Measurements from ENCODE around the gene XRCC5.
"Not testable (repeated sequence)": the region's sequence is repeated elsewhere in the genome, so short reads cannot be mapped to it uniquely, and the experiment has no call there.

XRCC5 gene

DNA sequence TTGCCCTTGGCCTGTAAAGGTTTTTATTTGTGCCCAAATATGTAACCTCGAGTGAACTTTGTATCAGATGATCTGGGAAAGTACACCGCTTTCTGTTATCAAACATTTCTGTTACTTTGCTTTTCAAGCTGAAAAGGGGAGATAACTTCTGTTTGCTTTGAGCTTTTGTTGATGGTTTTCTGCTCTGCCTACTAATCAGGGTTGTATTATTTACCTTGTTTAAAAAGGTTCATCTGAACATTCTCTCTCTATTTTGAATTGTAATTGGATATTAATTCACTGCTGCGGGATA is 79.4 kb downstream of the XRCC5 start:
- in situ Hi-C loops (cut with MboI; ENCODE audit: low sequenced_read_pairs): no loop called here

DNA sequence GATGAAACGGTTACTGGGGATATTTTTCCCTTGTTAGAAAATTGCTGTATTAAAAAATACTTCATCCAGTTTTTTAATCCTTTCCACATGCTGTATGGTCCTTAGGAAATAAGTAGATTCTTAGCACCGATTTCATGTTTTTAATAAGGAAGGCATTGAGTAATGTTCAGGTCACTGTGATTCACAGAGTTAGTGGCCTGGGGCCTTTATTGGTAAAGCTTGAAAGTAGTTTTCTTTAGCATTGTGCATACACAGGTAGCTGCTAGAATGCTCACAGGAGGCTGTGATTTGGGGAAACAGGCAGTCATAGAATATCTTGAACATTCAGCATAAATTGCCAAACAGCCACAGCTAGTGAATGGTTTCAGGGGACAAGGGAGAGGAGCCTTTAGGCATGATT is 79.8 kb downstream of the XRCC5 start:
- in situ Hi-C loops (cut with MboI; ENCODE audit: low sequenced_read_pairs): no loop called here

GRCh38 chr2:216189410-216189809 is 80.3 kb downstream of the XRCC5 start:
- in situ Hi-C loops (cut with MboI; ENCODE audit: low sequenced_read_pairs): no loop called here

- in situ Hi-C loops (cut with MboI; ENCODE audit: low sequenced_read_pairs): no loop called here
Observed at GRCh38 chr2:216192181-216192580, 83.0 kb downstream of the XRCC5 start.

GRCh38 chr2:216192931-216193330 is 83.8 kb downstream of the XRCC5 start:
- in situ Hi-C loops (cut with MboI; ENCODE audit: low sequenced_read_pairs): no loop called here

DNA sequence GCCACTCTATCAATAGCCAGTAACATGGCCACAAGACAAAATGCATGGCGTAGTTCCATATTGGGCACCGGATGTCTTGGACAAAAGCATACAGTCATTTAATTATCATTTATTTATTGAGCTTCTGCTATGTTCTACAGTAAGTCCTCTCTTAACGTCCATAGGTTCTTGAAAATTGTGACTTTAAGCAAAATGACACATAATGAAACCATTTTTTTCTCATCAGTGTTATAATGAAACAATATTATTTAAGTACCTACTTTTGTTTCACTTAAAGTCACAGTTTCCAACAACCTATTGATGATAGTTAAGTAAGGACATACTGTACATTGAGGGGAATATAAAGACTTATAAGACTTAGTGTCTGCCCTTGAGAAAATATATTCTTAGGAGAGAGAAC is 84.9 kb downstream of the XRCC5 start:
- in situ Hi-C loops (cut with MboI; ENCODE audit: low sequenced_read_pairs): no loop called here

- in situ Hi-C loops (cut with MboI; ENCODE audit: low sequenced_read_pairs): no loop called here
Observed at GRCh38 chr2:216194561-216194960, 85.4 kb downstream of the XRCC5 start.

GRCh38 chr2:216195565-216196029 is 86.4 kb downstream of the XRCC5 start:
- in situ Hi-C loops (cut with MboI; ENCODE audit: low sequenced_read_pairs): no loop called here

GRCh38 chr2:216201692-216202306 is 92.7 kb downstream of the XRCC5 start:
- in situ Hi-C loops (cut with MboI; ENCODE audit: low sequenced_read_pairs): no loop called here

DNA sequence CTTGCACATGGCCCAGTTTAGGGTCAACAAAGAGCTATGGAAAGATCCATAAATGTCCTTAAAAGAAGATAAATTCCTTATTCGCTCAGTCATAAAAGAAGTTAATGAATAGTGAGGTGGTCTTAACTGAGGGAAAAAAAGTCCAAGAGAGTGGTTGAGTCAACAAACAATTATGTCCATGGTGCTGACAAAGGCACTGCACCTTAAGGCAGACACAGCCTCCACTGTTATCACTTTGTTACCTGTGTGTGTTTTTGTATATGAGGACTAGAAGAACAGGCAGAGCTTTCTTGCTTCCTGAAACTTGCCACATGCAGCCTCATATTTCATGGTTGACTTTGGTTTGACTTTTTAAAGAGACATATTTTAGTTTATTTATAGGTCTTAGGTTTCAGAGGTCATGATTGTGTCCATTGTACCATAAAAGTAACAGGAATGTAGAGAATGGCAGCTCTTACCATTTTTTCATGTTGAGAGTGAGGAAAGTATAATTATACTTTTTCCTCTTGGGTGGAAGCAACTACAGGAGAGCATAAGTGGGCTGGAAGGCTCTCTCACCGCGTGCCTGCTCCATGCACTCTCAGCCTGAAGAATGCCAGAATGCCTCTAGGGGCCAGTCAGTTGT is 93.6 kb downstream of the XRCC5 start:
- in situ Hi-C loops (cut with MboI; ENCODE audit: low sequenced_read_pairs): no loop called here

GRCh38 chr2:216205486-216205885 is 96.3 kb downstream of the XRCC5 start:
- in situ Hi-C loops (cut with MboI; ENCODE audit: low sequenced_read_pairs): no loop called here

GRCh38 chr2:216206041-216206703 is 97.0 kb downstream of the XRCC5 start:
- in situ Hi-C loops (cut with MboI; ENCODE audit: low sequenced_read_pairs): no loop called here

- in situ Hi-C loops (cut with MboI; ENCODE audit: low sequenced_read_pairs): no loop called here
Observed at GRCh38 chr2:216206821-216207220, 97.7 kb downstream of the XRCC5 start.

DNA sequence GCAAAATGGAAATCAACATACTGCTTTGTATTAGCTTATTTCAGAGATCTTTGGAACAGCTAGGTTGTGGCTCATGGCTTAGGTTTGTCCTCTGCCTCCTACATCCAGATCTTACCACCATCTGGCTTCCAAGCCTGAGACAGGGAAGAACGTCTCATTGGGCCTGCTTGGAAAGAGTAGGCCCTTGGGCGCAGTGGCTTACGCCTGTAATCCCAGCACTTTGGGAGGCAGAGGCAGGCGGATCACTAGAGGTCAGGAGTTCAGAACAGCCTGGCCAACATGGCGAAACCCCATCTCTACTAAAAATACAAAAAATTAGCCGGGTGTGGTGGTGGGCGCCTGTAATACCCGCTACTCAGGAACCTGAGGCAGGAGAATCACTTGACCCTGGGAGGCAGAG is 99.5 kb downstream of the XRCC5 start:
- in situ Hi-C loops (cut with MboI; ENCODE audit: low sequenced_read_pairs): not testable (repeated sequence)

- in situ Hi-C loops (cut with MboI; ENCODE audit: low sequenced_read_pairs): no loop called here
Observed at GRCh38 chr2:216210701-216211540, 101.8 kb downstream of the XRCC5 start.

DNA sequence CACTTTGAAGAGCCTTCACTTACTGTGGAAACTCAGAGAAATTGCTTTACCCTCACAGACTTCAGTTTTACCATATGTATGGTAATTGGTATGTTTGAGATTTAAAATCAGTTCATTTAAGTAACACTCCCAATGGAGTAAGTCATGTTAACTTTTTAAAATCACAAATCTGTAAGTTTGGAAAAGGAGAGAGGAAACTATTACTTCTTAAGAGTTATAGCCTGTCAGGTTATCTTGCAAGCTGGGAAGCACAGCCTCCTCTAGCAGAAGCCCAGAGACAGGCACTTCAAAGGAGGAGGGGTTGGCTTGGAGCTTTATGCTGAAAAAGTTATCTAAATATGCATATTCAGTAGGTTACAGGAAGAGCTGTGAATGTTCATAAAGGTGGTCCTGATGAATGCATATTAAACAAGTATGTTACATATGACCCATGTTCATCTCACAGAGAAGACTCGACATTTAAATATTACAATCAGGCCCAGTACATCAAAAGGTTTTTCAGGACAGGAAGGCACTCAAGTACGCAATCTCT is 102.5 kb downstream of the XRCC5 start:
- in situ Hi-C loops (cut with MboI; ENCODE audit: low sequenced_read_pairs): no loop called here

DNA sequence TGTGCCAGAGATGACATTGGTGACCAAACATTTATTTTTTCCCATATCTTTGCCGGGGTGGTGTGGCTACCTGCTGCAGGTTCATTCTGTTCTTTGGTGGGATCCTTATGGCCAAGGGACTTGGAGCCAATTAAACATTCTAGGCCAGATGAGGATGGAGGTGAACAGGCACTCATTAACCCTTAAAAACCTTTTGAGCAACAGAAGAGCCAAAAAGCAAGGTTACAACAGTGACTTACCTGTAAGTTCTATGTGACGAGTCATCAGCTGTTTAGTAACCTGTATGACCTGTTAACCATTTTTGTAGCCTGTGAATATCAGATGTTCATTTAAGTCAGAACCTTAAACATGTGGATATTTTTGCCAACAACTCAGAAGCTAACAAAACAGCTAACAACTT is 105.6 kb downstream of the XRCC5 start:
- in situ Hi-C loops (cut with MboI; ENCODE audit: low sequenced_read_pairs): no loop called here

GRCh38 chr2:216215658-216216390 is 106.7 kb downstream of the XRCC5 start:
- in situ Hi-C loops (cut with MboI; ENCODE audit: low sequenced_read_pairs): no loop called here

- in situ Hi-C loops (cut with MboI; ENCODE audit: low sequenced_read_pairs): no loop called here
Observed at GRCh38 chr2:216216951-216217903, 108.1 kb downstream of the XRCC5 start.

- in situ Hi-C loops (cut with MboI; ENCODE audit: low sequenced_read_pairs): no loop called here
Observed at GRCh38 chr2:216217904-216218260, 108.7 kb downstream of the XRCC5 start.
